Measurements from ENCODE around the gene TTC39A.

GRCh38 chr1:51348147-51348527 lies 17.8 kb upstream of the TTC39A start:
- TF ChIP-seq, protein P1, sequence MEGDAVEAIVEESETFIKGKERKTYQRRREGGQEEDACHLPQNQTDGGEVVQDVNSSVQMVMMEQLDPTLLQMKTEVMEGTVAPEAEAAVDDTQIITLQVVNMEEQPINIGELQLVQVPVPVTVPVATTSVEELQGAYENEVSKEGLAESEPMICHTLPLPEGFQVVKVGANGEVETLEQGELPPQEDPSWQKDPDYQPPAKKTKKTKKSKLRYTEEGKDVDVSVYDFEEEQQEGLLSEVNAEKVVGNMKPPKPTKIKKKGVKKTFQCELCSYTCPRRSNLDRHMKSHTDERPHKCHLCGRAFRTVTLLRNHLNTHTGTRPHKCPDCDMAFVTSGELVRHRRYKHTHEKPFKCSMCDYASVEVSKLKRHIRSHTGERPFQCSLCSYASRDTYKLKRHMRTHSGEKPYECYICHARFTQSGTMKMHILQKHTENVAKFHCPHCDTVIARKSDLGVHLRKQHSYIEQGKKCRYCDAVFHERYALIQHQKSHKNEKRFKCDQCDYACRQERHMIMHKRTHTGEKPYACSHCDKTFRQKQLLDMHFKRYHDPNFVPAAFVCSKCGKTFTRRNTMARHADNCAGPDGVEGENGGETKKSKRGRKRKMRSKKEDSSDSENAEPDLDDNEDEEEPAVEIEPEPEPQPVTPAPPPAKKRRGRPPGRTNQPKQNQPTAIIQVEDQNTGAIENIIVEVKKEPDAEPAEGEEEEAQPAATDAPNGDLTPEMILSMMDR (IDR thresholded peaks at IDR 0.05; ENCODE audit: low read depth, low read length): no peak
- TF ChIP-seq POLR2A (IDR thresholded peaks at IDR 0.05; ENCODE audit: extremely low read depth, insufficient read length): no peak
- no peak for TF ChIP-seq MAX (IDR thresholded peaks at IDR 0.05; ENCODE audit: low read depth, low read length)
- TF ChIP-seq MYC (IDR thresholded peaks at IDR 0.05; ENCODE audit: low read depth, low read length): no peak

Measured in NB4 (cell line).